GM15510 (cell line): ENCODE results near the gene NABP2.

Experiments
- POLR2A ChIP-seq: IDR thresholded peaks from 3 replicates; pipeline ENCODE4 v1.6.1; 2011; ENCODE audit warnings: borderline replicate concordance; ENCODE audit not compliant: insufficient read length; ENCODE audit errors: extremely low read depth

The NABP2 gene

DNA sequence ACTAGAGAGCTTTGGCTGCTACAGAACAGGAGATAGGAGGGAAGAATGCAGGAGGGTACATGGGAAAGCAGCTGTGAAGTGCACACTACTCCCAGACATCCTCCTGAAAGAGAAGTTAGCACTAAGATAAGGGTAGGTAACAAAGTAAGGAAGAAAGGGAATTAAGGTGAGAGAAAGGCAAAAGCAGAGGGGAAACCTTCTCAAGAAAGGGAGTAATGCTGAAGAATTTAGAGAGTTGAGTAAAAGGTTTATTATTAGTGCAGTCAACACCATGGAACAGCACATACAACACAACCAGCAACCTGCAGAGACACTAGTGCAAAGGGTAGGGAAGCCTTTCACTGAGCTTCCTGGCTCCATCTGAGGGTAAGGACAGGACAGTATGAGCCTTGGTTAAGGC lies 19.9 kb upstream of the NABP2 start:
- no peak for TF ChIP-seq POLR2A

DNA sequence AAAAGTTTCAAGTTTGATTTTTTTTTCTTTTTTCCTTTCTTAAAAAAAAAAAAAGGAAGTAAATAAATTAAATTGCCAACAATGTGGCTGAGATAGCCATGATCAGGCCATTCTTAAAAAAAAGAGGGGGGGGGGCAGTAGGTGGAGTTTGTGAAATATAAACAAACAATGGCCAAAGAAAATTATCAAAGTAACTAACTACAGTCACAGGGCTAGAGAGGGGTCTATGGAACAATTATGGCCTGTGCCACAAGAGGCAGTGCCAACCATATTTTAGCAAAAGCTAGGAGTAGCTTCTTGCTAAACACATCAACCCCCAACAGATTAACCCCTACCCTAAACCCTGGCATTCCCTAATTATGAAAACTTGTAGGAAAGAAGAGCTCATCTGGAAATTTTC lies 18.7 kb upstream of the NABP2 start:
- no peak for TF ChIP-seq POLR2A

DNA sequence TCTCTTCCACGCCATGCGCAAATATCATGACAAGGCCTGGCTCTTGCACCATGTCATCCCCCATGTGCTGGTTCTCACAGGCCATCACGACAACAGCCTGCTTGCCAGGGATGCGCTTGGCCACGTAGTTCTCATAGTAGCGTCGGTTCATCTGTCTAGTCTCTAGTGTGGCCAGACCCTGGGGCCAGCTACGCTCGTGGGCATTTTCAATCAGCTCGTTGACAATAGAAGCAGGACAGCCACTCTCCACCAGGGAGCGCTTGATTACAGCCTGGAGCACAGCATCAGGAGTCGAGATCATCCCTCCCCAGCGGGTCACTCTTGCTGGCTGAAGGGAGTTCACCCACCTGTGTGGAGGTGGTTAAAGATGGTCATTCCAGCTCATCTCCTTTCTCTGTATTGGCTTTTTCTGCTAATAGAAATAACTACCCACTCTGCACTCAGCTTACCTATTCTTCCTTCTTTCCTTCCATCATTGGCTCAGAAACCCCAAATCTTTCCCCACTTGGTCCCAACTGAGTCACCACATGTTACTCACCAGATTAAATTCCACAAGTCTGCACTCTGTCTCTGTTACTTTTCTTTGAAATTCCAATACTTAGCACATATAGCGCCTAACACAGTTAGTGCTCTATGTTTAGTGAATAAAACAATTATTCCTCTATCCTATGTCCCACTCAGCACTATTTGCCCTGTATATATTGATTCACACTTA lies 17.5 kb upstream of the NABP2 start:
- TF ChIP-seq POLR2A = no peak

DNA sequence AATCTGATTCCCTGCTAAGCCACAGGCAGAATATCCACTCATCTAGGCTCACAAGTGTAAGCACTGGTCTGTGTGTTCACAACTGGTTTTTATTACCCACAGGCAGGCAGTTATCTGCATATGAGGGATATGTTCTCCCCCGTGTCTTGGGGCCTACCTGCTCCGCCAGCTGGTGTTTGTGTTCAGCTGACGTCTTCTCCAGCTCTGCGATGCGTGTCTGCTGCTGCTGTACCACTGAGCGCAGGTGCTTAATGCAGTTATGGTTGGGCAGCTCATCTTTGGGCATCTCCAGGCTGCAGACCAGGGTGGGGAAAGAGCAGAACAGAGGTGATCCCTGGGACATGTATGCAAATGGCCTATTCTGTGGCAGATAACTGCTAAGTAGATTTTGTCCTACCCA lies 16.1 kb upstream of the NABP2 start:
- no peak for TF ChIP-seq POLR2A

DNA sequence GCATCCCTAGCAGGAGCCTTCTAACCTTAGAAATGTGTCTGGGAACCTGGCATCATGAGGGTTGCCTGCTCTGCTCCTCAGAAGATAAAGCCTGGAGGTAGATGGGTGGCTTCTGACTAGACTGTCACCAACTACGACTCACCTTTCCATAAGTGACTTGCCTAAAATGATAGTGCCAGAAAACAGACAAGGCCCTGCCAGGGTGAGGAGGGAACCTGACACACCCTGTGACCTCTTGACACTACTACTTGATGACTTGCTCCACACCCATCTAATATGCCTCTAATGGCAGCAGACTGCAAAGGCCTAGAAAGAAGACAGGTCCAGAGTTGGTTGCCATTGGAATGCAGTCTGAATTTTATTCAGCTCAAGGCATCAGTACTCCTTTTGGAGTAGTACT lies 11.8 kb upstream of the NABP2 start:
- no peak for TF ChIP-seq POLR2A

DNA sequence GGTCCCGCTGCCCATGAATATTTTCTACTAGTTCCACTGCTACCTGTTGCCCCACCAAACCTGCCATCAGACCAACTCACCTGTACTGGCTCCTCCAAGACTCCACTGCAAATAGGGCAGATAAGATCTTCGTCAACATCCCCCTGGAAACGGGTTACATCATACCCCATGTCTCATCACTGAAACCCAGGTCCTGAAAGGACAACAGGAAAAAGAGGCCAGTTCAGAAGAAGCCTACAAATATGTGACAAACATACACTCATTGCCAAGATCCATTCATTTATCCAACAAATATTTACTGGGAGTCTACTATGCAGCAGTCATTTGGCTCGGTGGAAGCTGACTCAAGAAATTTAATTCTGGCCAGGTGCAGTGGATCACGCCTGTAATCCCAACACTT lies 10.3 kb upstream of the NABP2 start:
- TF ChIP-seq POLR2A = no peak

DNA sequence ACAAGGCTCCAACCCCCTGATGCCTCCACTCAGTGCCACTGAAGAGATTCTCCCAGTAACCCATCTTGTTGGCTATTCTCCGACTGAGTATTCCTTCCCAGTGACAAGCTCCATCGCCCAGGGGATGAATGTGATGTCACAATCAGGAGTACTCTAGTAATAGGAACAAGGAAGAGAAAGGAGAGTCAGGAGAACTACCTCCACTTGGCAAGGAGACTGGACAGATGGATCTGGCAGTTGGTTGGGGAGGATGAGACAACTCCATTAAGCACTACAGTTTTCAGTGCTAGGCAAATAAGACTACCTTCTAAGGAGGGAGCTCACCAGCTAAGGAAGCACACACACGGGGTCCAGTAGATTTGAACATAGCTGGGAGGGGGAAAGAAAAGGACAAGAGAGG lies 7.7 kb upstream of the NABP2 start:
- no peak for TF ChIP-seq POLR2A

DNA sequence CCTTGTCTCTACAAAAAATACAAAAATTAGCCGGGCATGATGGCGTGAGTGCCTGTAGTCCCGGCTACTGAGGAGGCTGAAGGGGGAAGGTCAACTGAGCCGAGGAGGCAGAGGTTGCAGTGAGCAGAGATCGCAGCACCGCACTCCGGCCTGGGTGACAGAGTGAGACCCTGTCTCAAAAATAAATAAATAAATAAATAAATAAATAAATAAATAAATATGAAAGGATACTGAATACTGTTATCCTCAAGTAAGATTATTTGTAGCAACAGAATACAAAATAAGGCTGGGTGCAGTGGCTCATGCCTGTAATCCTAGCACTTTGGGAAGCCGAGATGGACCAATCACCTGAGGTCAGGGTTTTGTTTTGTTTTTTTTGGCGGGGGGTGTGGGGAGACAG lies 4.3 kb upstream of the NABP2 start:
- TF ChIP-seq POLR2A = no peak

DNA sequence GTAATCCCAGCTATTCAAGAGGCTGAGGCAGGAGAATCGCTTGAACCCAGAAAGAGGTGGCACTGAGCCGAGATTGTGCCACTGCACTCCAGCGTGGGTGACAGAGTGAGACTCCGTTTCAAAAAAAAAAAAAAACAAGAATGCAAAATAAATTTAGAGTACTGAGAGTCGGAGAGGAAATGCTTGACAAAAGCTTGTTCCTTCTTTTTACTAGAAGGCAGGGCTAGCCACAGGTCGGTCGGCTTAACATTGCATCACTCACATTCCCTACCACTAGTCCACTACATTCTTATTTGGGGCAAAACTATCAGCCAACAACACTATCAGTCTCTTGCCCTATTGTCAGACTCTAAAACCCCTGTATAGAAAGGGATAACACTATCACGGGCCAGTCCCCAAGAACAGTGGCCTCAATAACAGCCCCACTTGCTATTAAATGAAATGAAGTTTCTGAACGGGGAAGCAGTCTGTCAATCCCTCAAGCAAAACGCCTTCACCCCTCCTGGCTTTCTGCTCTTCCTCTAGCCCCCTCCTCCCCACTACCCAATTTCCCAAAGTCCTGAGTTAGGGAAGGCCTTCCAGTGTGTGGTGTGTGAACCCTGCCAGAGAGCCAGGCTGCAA lies 3.4 kb upstream of the NABP2 start:
- TF ChIP-seq POLR2A = no peak

DNA sequence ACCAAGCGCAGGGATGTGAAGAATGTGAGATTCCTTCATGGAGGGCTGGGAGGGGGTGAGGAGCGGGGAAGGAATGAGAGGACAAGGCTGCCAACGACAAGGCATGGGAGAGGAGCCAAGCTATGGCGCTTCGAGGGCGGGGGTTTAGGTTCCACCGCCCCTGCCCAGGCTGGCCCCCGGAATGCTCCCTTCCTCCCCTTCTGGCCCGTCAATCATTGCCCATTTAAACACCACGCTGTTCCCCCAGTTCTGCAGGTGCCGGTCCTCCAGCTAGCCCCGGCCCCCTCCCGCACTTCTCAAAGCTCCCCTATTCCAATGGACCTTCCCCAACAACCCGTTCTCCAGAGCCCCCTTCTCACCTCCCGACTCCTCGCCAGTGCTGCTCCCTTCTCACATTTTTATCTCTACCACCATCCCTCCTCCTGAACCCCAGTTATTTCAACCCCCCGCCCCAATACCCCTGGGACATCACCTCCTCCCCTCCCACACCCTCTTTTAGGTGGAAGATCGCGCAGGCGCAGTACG lies 2.8 kb upstream of the NABP2 start:
- no peak for TF ChIP-seq POLR2A

DNA sequence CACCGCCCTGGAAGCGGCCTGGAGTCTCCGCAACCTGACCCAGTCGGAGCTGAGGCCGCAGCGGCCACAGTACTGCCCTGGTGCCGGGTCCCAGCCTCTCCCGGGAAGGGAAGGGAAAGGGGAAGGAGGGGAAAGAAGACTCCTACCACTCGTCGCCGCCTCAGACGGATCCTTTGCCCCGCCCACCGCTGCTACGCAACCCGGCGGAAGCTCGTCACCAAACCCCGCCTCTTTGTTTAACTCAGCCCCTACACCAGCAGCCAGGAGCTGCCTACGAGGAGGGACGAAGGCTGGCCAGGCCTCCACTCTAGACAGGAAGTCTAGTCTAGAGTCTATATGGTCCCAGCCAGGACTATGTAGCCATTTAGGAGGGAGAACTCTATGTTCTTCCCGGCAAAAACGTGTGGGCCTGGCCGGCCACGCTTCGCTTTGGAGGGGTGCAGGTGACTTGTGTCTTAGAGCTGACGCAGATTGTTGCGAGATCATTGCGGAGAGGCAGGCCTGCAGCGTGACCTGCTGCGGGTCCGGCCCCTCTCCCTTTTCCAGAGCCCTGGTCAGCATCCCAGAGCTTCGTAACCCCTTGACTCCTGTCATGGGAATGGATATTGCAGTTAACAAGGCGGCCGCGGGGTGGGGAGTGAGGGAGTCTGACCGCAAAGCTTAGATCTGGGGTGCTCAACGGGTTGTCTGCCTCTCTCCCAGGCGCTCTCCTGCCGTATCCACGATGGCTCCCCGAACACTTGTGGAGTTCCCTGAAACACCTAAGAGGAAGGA lies 2.2 kb upstream of the NABP2 start, which contains the start of gene RNF41:
Gene RNF41, minus strand, starts transcription at position 166 of the 774 bp plus-strand sequence. CDS start 7,875 bp downstream, outside the sequence.
- peak; percentile 95 for TF ChIP-seq POLR2A

DNA sequence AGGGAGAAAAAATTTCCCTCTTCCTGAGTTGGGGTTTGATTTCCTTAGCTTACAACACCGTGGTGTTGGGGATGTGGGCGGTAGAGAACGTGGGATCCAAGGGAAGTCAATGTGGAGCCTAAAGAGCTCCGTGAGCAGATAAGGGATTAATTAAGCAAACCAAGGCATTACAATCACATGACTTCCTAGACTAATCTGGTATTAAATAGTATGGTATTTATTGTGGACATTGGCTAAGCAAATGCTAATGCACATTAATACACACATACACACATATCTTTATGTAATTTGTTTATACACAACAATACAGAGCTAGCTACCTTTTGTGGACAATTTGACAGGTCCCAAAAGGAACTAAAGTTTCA lies 1.6 kb upstream of the NABP2 start:
- TF ChIP-seq POLR2A = no peak

DNA sequence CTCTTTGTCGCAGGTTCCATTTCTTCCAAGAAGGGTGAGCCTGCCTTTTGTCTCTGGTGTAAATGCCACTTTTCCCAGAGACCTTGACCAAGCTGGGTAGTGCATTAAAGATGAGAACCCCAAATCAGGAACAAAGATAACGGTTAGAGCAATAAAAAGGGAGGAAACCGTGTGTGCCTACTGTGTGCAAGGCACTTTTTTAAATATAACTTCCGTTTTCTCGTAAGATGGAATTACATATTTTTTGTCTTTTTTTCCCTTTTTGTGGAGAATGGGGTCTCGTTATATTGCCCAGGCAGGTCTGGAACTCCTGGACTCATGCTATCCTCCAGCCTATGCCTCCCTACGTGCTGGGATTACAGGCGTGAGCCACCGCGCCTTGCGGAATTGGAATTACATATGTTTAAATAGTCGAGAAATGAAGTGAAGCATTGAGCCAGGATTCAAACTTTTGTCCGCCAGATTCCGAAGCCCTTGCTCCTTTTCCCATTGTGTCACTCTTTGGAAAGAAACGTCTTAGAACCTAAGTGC lies 506 bp upstream of the NABP2 start:
- no peak for TF ChIP-seq POLR2A

DNA sequence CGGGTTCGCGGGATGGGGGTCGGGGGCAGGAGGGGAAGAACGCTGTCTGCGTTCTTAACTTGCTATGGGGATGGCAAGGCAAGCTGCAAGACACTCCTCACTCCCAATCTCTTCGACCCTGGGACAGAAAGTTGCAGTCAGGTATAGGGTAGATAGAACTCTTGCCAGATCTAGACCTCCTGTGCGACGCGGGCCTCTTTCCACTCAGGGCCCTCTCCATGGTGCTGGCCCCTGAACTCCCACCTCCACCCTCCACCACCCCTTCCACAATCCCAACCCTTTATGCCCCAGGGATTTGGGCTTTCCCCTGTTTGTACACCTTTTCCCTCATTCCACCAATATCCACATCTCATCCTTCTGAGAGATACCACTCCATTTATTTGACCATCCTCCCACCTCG lies 812 bp downstream of the NABP2 start:
- no peak for TF ChIP-seq POLR2A

DNA sequence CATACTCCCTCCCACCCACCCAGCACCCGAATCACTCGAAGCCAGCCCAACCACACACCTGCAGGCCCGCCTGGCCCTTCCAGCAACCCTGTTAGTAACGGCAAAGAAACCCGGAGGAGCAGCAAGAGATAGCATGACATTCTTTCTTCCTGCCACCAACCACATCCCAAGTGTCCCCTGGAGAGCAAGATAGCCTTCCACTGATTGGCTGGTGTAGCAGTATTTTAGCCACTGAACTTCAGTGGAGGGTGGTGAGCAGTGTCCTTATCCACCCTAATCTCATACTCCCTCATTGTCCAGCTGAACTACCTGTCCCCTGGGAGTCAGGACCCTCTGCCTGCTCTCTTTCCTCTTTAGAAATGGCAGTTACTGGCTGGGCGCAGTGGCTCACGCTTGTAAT lies 4.9 kb downstream of the NABP2 start:
- no peak for TF ChIP-seq POLR2A
